NB4 (cell line): ENCODE measurements around the gene SPACA7.

Experiments
- CTCF ChIP-seq: IDR thresholded peaks from one replicate; pipeline ENCODE4 v1.5.1; 2012; ENCODE audit warnings: low read depth, low read length
- MAX ChIP-seq: IDR thresholded peaks from 2 replicates; pipeline ENCODE4 v1.6.1; 2011; ENCODE audit warnings: low read depth, low read length
- MYC ChIP-seq: IDR thresholded peaks from 2 replicates; pipeline ENCODE4 v1.6.1; 2011; ENCODE audit warnings: low read depth, low read length
- POLR2A ChIP-seq: IDR thresholded peaks from 2 replicates; pipeline ENCODE4 v1.6.1; 2011; ENCODE audit warnings: mild to moderate bottlenecking; ENCODE audit not compliant: insufficient read length; ENCODE audit errors: extremely low read depth

- TF ChIP-seq CTCF (no peak), MAX (no peak), POLR2A (no peak), MYC (no peak)
These were observed 47.9 kb downstream of the SPACA7 start for GRCh38 chr13:112424098-112424497.
